Renal cortex interstitium (tissue), 11 donors: ENCODE data around the gene MUC12. TPM values are rescaled to one million over a fixed set of nuclear protein-coding genes. Genes with fewer than 3 reads are reported as not detected.
"Not testable (repeated sequence)": the region's sequence is repeated elsewhere in the genome, so short reads cannot be mapped to it uniquely, and the experiment has no call there.

Source experiments
- DNase-seq, 11 donors: peaks; one replicate each; pipeline ENCODE4 v3.0.0-alpha.2; 2013; ENCODE audit warnings: low read depth in 9 of 11, low spot score in 4 of 11; ENCODE audit errors: extremely low read depth in 1 of 11
- polyA plus RNA-seq, 3 donors: library from polyadenylated mRNA; unstranded; fragments of 120-200 nt; gene quantifications; one replicate each; pipeline ENCODE4 v1.2.1, GENCODE V29; 2013; ENCODE audit not compliant: insufficient read length in 3 of 3

The MUC12 gene
- polyA plus RNA-seq, 3 donors, result 0.02 to 0.36 (median 0.22) TPM

DNA sequence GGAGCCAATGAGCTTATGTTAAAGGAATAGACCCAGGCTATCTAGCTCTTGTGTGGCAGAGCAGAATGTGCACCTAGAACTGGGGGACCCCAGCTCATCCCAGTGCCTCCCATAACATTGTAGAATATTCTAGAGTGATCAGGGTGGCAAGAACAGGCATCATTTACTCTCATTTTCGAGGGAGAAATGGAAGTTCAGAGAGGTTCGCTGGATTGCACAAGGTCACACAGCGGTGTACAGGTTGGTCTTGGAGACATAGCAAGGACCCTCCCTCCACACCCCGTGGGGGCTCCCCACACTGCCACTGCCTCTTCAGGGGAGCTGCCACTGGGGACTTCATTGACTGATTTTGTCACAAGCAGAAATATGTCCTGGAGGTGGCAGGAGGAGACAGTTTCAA, 8.9 kb downstream of the MUC12 start:
- DNase-seq, result no peak

DNA sequence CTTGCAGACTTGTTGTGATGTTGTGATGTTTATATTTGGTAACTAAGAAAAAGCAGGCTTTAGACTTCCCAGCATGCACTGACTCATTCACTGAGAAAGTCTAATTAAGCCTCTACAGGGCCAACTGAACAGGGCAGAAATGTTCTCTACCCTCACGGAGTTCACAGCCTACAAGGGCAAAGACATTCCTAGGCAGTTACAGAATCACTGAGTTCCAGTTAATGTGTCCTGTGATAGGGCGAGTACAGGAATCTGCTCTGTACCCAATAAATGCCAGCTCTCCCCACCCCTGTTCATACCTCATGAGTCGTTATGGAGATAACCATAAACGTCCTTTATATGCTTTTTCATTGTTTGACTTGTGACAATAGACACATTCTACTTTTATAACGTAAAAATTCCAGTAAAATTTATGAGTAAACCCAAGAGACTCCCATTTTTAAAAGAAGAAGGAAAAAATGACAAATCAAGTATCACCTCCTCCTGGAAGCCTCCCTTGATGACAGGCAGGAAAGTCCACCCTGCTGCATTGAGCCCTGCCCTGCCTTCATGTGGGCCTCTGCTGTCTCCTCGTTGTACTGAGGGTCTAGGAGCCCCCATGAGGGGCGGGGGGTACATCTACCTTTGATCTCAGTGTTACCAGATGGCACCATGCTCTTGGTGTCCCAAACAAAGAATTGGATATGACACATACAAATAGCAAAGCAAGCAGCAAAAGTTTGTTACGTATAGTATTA, 14.3 kb downstream of the MUC12 start:
- no peak for DNase-seq

DNA sequence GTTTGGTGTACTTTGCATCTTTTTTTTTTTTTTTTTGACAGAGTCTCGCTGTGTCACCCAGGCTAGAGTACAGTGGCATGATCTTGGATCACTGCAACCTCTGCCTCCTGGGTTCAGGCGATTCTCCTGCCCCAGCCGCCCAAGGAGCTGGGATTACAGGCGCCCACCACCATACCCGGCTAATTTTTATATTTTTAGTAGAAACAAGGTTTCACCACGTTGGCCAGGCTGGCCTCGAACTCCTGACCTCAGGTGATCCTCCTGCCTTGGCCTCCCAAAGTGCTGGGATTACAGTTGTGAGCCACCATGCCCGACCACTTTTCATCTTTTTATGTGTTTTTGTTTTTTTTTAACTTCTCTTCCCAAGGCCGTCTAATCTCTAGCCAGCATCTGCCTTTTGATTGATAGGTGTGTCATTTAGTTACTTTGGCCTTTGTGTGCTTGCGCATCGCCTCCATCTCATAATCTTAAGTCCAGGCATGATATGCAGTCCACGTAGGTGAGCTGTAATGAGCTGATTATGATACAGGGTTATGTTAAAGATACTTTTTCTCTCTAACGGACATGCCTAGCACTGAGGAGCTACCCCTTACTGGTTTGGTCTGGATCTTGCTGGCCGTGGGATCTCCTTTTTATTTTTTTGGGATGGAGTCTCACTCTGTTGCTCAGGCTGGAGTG, 15.0 kb downstream of the MUC12 start:
- not testable (repeated sequence) for DNase-seq

DNA sequence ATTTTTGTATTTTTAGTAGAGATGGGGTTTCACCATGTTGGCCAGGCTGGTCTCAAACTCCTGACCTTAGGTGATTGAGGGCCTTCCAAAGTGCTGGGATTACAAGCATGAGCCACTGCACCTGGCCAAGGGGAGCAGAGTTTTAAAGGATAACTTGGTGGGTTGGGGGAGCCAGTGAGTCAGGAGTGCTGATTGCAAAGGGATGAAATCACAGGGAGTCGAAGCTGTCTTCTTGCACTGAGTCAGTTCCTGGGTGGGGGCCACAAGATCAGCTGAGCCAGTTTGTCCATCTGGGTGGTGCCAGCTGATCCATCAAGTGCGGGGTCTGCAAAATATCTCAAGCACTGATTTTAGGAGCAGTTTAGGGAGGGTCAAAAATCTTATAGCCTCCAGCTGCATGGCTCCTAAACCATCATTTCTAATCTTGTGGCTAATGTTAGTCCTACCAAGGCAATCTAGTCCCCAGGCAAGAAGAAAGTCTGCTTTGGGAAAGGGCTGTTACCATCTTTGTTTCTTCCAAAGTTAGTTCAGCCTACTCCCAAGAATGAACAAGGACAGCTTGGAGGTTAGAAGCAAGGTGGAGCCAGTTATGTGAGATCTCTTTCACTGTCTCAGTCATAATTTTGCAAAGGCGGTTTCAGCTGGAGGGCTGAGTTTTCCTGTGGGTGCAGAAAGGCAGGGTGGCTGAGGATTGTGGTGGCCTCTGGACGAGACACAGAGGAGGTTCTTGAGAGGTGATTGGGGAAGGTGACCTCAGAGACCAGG, 15.8 kb downstream of the MUC12 start:
- not testable (repeated sequence) for DNase-seq

DNA sequence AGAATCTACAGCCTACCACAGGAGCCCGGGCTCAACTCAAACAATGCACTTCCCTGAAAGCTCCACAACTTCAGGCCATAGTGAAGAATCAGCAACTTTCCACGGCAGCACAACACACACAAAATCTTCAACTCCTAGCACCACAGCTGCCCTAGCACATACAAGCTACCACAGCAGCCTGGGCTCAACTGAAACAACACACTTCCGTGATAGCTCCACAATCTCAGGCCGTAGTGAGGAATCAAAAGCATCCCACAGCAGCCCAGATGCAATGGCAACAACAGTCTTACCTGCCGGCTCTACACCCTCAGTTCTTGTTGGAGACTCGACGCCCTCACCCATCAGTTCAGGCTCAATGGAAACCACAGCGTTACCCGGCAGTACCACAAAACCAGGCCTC, 22.3 kb downstream of the MUC12 start:
- DNase-seq, result no peak

DNA sequence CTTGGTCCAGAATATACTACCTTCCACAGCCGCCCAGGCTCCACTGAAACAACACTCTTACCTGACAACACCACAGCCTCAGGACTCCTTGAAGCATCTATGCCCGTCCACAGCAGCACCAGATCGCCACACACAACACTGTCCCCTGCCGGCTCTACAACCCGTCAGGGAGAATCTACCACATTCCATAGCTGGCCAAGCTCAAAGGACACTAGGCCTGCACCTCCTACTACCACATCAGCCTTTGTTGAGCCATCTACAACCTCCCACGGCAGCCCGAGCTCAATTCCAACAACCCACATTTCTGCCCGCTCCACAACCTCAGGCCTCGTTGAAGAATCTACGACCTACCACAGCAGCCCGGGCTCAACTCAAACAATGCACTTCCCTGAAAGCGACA, 22.9 kb downstream of the MUC12 start:
- DNase-seq, result not testable (repeated sequence)

DNA sequence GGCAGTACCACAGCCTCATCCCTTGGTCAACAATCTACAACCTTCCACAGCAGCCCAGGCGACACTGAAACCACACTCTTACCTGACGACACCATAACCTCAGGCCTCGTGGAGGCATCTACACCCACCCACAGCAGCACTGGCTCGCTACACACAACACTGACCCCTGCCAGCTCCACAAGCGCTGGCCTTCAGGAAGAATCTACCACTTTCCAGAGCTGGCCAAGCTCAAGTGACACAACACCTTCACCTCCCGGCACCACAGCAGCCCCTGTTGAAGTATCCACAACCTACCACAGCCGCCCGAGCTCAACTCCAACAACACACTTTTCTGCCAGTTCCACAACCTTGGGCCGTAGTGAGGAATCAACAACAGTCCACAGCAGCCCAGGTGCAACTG, 25.3 kb downstream of the MUC12 start:
- DNase-seq, result not testable (repeated sequence)

DNA sequence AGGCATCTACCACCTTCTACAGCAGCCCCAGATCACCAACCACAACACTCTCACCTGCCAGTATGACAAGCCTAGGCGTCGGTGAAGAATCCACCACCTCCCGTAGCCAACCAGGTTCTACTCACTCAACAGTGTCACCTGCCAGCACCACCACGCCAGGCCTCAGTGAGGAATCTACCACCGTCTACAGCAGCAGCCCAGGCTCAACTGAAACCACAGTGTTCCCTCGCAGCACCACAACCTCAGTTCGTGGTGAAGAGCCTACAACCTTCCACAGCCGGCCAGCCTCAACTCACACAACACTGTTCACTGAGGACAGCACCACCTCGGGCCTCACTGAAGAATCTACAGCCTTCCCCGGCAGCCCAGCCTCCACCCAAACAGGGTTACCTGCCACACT, 29.2 kb downstream of the MUC12 start:
- not testable (repeated sequence) for DNase-seq

DNA sequence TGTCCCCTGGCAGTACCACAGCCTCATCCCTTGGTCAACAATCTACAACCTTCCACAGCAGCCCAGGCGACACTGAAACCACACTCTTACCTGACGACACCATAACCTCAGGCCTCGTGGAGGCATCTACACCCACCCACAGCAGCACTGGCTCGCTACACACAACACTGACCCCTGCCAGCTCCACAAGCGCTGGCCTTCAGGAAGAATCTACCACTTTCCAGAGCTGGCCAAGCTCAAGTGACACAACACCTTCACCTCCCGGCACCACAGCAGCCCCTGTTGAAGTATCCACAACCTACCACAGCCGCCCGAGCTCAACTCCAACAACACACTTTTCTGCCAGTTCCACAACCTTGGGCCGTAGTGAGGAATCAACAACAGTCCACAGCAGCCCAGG, 30.0 kb downstream of the MUC12 start:
- not testable (repeated sequence) for DNase-seq

DNA sequence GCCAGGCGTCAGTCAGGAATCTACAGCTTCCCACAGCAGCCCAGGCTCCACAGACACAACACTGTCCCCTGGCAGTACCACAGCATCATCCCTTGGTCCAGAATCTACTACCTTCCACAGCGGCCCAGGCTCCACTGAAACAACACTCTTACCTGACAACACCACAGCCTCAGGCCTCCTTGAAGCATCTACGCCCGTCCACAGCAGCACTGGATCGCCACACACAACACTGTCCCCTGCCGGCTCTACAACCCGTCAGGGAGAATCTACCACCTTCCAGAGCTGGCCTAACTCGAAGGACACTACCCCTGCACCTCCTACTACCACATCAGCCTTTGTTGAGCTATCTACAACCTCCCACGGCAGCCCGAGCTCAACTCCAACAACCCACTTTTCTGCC, 30.7 kb downstream of the MUC12 start:
- DNase-seq, result not testable (repeated sequence)

DNA sequence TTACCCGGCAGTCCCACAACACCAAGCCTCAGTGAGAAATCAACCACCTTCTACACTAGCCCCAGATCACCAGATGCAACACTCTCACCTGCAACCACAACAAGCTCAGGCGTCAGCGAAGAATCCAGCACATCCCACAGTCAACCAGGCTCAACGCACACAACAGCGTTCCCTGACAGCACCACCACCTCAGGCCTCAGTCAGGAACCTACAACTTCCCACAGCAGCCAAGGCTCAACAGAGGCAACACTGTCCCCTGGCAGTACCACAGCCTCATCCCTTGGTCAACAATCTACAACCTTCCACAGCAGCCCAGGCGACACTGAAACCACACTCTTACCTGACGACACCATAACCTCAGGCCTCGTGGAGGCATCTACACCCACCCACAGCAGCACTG, 33.0 kb downstream of the MUC12 start:
- DNase-seq, result not testable (repeated sequence)

DNA sequence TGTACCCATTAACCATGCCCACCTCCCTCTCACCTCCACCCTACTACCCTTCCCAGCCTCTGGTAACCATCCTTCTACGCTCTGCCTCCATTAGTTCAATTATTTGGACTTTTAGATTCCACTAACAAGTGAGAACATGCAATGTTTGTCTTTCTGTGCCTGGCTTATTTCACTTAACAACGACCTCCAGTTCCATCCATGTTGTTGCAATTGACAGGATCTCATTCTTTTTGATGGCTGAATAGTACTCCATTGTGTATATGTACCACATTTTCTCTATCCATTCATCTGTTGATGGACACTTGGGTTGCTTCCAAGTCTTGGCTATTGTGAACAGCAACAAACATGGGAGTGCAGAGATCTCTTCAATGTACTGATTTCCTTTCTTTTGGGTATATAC, 38.0 kb downstream of the MUC12 start:
- DNase-seq, result not testable (repeated sequence)

DNA sequence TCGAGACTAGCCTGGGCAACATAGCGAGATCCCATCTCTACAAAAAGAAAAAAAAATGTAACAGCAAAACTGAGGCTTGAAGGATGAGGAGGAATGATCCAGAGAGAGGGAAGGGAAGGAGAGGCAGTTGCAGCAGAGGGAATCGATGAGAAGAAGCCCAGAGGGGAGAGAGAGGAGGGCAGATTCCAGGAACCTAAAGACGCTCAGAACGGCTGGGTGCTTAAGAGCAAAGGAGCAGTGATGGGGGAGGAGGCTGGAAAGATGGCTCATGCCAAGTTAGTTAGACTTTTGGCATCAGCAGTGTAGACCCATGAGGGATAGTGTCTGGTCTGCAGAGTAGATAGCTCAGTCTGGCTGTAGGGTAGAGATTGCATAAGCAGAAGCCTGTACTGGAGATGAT, 40.3 kb downstream of the MUC12 start:
- DNase-seq, result no peak

DNA sequence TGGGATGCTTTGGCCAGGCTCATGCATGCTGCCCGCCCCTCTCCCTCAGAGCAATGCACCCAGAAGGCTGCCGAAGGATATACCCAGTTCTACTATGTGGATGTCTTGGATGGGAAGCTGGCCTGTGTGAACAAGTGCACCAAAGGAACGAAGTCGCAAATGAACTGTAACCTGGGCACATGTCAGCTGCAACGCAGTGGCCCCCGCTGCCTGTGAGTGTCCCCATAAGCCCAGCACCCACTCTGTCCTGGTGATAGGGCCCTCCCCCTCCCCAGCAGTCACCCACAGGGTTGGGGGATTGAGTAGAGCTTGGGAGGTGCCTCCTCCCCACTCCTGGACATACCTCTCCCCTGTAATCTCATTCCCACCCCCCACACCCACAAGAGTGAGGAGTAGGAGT, 43.6 kb downstream of the MUC12 start:
- no peak for DNase-seq

DNA sequence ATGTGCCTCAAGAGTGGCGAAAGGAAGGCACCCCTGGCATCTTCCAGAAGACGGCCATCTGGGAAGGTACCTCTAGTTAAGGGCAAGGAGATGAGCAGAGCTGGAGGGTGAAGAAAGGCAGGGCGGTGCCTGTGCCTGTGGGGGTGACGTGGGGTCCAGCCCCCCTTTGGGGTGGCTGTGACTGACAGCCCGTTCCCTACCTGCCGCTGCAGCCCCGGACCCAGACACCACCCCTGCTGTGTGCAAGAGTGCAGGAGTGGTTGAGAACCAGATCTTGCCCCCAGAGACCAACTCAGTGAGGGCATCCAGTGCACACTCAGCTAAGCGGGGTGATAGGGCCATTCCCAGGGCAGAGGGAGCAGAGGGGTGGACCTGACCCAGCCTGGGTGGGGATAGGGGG, 46.3 kb downstream of the MUC12 start:
- DNase-seq, result no peak

DNA sequence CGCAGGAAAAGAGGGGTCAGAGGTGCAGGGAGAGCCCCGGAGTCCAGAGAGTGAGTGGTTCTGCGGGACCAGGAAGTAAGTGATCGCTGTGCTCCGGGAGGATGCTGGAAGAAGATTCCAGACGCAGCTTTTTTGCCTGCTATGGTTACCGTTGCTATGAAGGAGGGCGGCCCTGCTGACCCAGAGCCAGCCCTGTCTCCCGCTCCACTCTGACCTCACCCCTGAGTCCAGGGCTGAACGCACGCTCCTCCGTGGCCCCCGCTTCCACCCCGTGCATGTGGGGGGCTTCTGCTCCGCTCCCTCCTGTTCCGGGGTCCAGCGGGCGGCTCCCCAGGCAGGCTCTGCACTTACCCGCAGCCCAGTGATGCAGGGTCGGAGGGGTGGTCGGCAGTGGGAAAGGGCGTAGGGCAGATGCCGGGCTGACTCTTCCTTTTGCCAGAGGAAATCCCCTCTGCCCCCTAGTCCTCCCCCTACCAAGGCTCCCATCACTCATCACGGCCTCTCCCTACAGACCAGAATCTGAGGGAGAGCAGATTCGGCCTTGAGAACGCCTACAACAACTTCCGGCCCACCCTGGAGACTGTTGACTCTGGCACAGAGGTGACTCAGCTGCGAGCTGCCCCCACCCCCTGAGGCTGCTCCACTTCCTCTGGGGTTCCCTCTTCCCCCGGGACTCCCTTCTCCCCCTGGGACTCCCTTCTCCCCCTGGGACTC, 47.9 kb downstream of the MUC12 start:
- peak in 9 of 11 donors; percentile 25 to 65 (median 51) for DNase-seq

DNA sequence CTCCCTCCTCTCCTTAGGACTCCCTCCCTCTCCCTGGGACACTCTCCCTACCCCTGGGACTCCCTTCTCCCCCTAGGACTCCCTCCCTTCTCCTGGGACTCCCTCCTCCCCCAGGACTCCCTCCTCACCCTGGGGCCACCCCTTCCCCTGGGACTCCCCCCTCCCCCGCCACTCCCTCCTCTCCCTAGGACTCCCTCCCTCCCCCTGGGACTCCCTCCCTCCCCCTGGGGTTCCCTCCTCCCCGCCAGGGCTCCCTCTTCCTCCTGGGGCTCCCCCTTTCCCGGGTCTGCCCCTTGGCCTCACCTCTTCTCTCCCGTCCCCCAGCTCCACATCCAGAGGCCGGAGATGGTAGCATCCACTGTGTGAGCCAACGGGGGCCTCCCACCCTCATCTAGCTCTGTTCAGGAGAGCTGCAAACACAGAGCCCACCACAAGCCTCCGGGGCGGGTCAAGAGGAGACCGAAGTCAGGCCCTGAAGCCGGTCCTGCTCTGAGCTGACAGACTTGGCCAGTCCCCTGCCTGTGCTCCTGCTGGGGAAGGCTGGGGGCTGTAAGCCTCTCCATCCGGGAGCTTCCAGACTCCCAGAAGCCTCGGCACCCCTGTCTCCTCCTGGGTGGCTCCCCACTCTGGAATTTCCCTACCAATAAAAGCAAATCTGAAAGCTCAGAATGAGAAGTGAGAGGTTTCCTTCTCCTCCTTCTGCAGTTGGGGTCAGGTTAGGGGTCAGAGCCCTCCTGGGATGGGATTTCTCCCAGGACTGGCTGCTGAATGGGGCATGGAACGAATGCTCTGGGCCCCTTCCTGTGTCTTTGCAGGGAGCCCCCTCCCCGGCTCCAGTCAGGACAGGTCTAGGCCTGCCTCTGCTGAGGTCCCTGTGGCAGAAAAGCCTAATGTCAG, 49.2 kb downstream of the MUC12 start:
- DNase-seq, result peak in 1 of 11 donors; percentile 6

DNA sequence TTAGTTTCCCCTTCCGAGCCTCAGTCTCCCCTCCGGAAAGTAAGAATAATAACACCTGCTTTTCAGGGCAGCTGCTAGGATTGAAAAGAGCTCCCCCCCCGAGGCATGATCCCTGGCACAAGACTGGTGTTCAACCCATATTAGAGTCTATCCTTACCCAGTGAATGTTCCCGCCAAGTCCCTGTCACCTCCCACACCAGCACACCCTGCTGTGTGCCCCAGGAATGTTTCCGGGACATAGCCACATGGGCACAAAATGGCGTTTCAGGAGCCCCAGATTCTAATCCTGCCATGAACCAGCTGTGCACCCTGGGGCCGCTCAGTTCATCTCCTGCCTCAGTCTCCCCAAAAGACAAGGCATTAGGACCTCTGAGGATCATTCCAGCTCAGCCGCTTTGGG, 51.1 kb downstream of the MUC12 start:
- no peak for DNase-seq
